IMR-90 (cell line): ENCODE results near the gene SLCO1B1. TPM values are rescaled to one million over a fixed set of nuclear protein-coding genes. Genes with fewer than 3 reads are reported as not detected.

Experiments
- ATAC-seq: fragments of 200-7000 bp; cut with Tn5 transposase; 2 replicates; pipeline ENCODE4 v1.9.1; 2020; ENCODE audit warnings: low read depth, mild to moderate bottlenecking, moderate library complexity
- BruUV-seq: library from RNA; stranded (reverse); fragments of 400-500 nt; replicated peaks from 2 replicates; lab custom pipeline; 2021; lab: Mats Ljungman, UMichigan
- CTCF ChIA-PET: fragments of 300-600 bp; formaldehyde crosslinking; extraction: SDS; loops from one replicate; lab custom pipeline; 2021; ENCODE audit warnings: antibody characterized with exemption; lab: Yijun Ruan, JAX
- POLR2A ChIA-PET: fragments of 300-600 bp; sonication (Branson Sonifier 250); formaldehyde crosslinking; loops from one replicate; lab custom pipeline; 2022; ENCODE audit warnings: antibody characterized with exemption; ENCODE audit not compliant: unreplicated experiment; lab: Charles Lee
- DNase-seq: peaks from one replicate; pipeline ENCODE4 v3.0.0; 2013
- H2AFZ ChIP-seq: replicated peaks from 2 replicates; pipeline ENCODE3; 2013; ENCODE audit warnings: low read length, mild to moderate bottlenecking; ENCODE audit not compliant: poor library complexity
- H2AK5ac ChIP-seq: 2 replicates; pipeline ENCODE4 v1.6.1; 2013; ENCODE audit warnings: low read depth, low read length, inconsistent platforms
- H2AK9ac ChIP-seq: replicated peaks from 2 replicates; pipeline ENCODE3; 2013; ENCODE audit warnings: mild to moderate bottlenecking, low read depth, low read length, moderate library complexity; ENCODE audit not compliant: poor library complexity
- H2BK120ac ChIP-seq: 2 replicates; pipeline ENCODE4 v1.6.1; 2013; ENCODE audit warnings: low read depth, low read length, inconsistent platforms
- H2BK15ac ChIP-seq: 3 replicates; pipeline ENCODE4 v1.6.1; 2013; ENCODE audit warnings: low read depth, low read length, inconsistent platforms
- H2BK20ac ChIP-seq: 2 replicates; pipeline ENCODE4 v1.6.1; 2013; ENCODE audit warnings: low read depth, mild to moderate bottlenecking, inconsistent platforms, low read length, moderate library complexity
- H2BK5ac ChIP-seq: 2 replicates; pipeline ENCODE4 v1.6.1; 2013; ENCODE audit warnings: mild to moderate bottlenecking, low read depth, low read length, inconsistent platforms; ENCODE audit not compliant: poor library complexity, severe bottlenecking
- H3K14ac ChIP-seq: replicated peaks from 2 replicates; pipeline ENCODE4 v1.6.1; 2013; ENCODE audit warnings: low read depth, low read length, inconsistent platforms
- H3K18ac ChIP-seq: 2 replicates; pipeline ENCODE4 v1.6.1; 2013; ENCODE audit warnings: low read depth, low read length, control low read depth
- H3K23ac ChIP-seq: 2 replicates; pipeline ENCODE4 v1.6.1; 2013; ENCODE audit warnings: low read depth, low read length, inconsistent platforms
- H3K27ac ChIP-seq: 2 replicates; pipeline ENCODE4 v1.5.1; 2013; ENCODE audit warnings: mild to moderate bottlenecking, control low read depth, low read length; ENCODE audit not compliant: insufficient read depth
- H3K27me3 ChIP-seq: 2 replicates; pipeline ENCODE4 v1.6.1; 2013; ENCODE audit warnings: low read length; ENCODE audit not compliant: control insufficient read depth, insufficient read depth
- H3K36me3 ChIP-seq: 2 replicates; pipeline ENCODE4 v1.6.1; 2013; ENCODE audit warnings: low read length, mixed read lengths; ENCODE audit not compliant: control insufficient read depth, insufficient read depth
- H3K4ac ChIP-seq: 2 replicates; pipeline ENCODE4 v1.6.1; 2013; ENCODE audit warnings: low read depth, low read length, inconsistent platforms
- H3K4me1 ChIP-seq: 2 replicates; pipeline ENCODE4 v1.6.1; 2013; ENCODE audit warnings: low read length, mixed read lengths; ENCODE audit not compliant: control insufficient read depth, insufficient read depth
- H3K4me2 ChIP-seq: 2 replicates; pipeline ENCODE4 v1.6.1; 2013; ENCODE audit warnings: low read depth, mild to moderate bottlenecking, control low read depth, low read length, moderate library complexity
- H3K4me3 ChIP-seq: 2 replicates; pipeline ENCODE4 v1.5.1; 2013; ENCODE audit warnings: low read depth, mild to moderate bottlenecking, control low read depth, low read length, moderate library complexity; ENCODE audit not compliant: insufficient read depth
- H3K56ac ChIP-seq: 2 replicates; pipeline ENCODE4 v1.6.1; 2013; ENCODE audit warnings: low read length, inconsistent platforms; ENCODE audit not compliant: insufficient read depth; ENCODE audit errors: extremely low read depth
- H3K79me1 ChIP-seq, 2 experiments: 2 replicates each; pipeline ENCODE4 v1.6.1; 2013; ENCODE audit warnings: low read length in 2 of 2, inconsistent platforms in 1 of 2, low read depth in 1 of 2
- H3K9ac ChIP-seq: 2 replicates; pipeline ENCODE4 v1.6.1; 2013; ENCODE audit warnings: low read depth, low read length, control low read depth
- H3K9me1 ChIP-seq: 2 replicates; pipeline ENCODE4 v1.6.1; 2013; ENCODE audit warnings: low read length, inconsistent platforms; ENCODE audit not compliant: insufficient read depth
- H3K9me3 ChIP-seq: 2 replicates; pipeline ENCODE4 v1.6.1; 2013; ENCODE audit warnings: low read length; ENCODE audit not compliant: control insufficient read depth, insufficient read depth
- H4K20me1 ChIP-seq: 2 replicates; pipeline ENCODE4 v1.6.1; 2013; ENCODE audit warnings: low read length, inconsistent platforms; ENCODE audit not compliant: insufficient read depth
- H4K5ac ChIP-seq: 2 replicates; pipeline ENCODE4 v1.6.1; 2013; ENCODE audit warnings: mild to moderate bottlenecking, low read depth, low read length, control low read depth
- H4K8ac ChIP-seq, 2 experiments: 2 replicates each; pipeline ENCODE4 v1.6.1; 2013; ENCODE audit warnings: low read depth in 2 of 2, low read length in 2 of 2, control low read depth in 1 of 2, inconsistent platforms in 1 of 2
- H4K91ac ChIP-seq: 2 replicates; pipeline ENCODE4 v1.6.1; 2013; ENCODE audit warnings: low read depth, low read length, inconsistent platforms; ENCODE audit not compliant: insufficient read depth
- CEBPB ChIP-seq: IDR thresholded peaks from 2 replicates; pipeline ENCODE4 v1.6.1; 2012; ENCODE audit warnings: low read depth, low read length, improper control_type of control experiment
- MAFK ChIP-seq: IDR thresholded peaks from 2 replicates; pipeline ENCODE4 v1.6.1; 2012; ENCODE audit warnings: low read depth, low read length, improper control_type of control experiment
- WGBS, 2 experiments: methylation state at CpG; one replicate each; pipeline versions ENCODE4 v1.1.5 to v1.1.7; 2013; ENCODE audit warnings: missing lambda C conversion rate in 2 of 2; ENCODE audit not compliant: insufficient read length in 1 of 2; ENCODE audit errors: extremely low coverage in 2 of 2; 5-methylcytosine and 5-hydroxymethylcytosine counted together
- dilution Hi-C: fragments of 300-500 bp; cut with HindIII; formaldehyde crosslinking; loops from one replicate; pipeline ENCODE4 v1.14.3; 2018; ENCODE audit warnings: low sequenced_read_pairs; ENCODE audit not compliant: unreplicated experiment
- in situ Hi-C: fragments of 300-500 bp; cut with MboI; formaldehyde crosslinking; loops from 3 replicates; pipeline ENCODE4 v1.14.3; 2019; ENCODE audit warnings: low sequenced_read_pairs, inconsistent platforms, mixed read lengths
- intact Hi-C: fragments of 100-400 bp; cut with micrococcal nuclease; formaldehyde crosslinking; loops from 2 replicates; pipeline ENCODE4 v1.10.0; 2022
- polyA plus RNA-seq, 3 experiments: library from polyadenylated mRNA; depleted of rRNA; stranded (reverse); fragments of >200 nt; gene quantifications; 2 replicates each; pipeline ENCODE4 v1.2.3, GENCODE V29; 2012; ENCODE audit warnings: low replicate concordance in 1 of 3
- total RNA-seq: library from RNA; depleted of rRNA; stranded (reverse); fragments of >200 nt; gene quantifications from 2 replicates; pipeline ENCODE4 v1.2.3, GENCODE V29; 2012

SLCO1B1 gene
- total and polyA plus RNA-seq, 2 of the 4 experiments (the other 2 are of a cell fraction): not detected

DNA sequence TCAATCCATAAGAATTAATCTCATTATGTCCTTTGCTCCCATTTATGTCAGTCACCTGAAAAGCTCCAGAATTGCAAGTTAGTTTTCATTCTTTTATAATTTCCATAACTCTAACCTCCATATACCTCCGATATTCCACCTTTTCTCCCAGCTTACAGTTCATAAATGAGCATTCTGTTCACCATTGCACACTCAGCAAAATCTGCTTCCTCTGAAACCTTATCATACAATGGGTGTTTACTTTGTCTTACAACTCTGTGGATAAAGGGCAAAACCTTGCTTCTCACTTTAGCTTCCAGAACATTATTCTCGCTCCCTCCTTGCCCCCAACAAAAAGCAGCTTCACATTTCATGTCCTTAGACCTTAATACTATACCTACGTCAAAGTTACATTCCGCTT, 19.3 kb upstream of the SLCO1B1 start:
- no peaks in the 10 kb centered on the region for H3K4me1 ChIP-seq
- no peaks in the 10 kb centered on the region for H3K36me3 ChIP-seq
- no TSS peak for BruUV-seq
- POLR2A ChIA-PET: no interaction called here
- H3K4me3 ChIP-seq: no peak overlapping the region
- H2AFZ ChIP-seq: no peak overlapping the region
- no peak for DNase-seq
- no peaks in the 10 kb centered on the region for H3K79me1 ChIP-seq
- H3K4me2 ChIP-seq: no peak overlapping the region
- intact Hi-C loops (no loop called here), in situ Hi-C loops (no loop called here), dilution Hi-C loops (no loop called here)
- no peak overlapping the region for H3K27ac ChIP-seq
- ATAC-seq: no peak
- no peak overlapping the region for H4K8ac ChIP-seq
- TF ChIP-seq CEBPB: no peak
- TF ChIP-seq MAFK: peak; percentile 52
- no peaks in the 10 kb centered on the region for H4K20me1 ChIP-seq
- no peaks in the 10 kb centered on the region for H3K27me3 ChIP-seq
- H3K56ac ChIP-seq: no peak overlapping the region
- no peak overlapping the region for H4K5ac ChIP-seq
- H2AK5ac ChIP-seq: no peak overlapping the region
- no peak overlapping the region for H2AK9ac ChIP-seq
- H4K91ac ChIP-seq: no peak overlapping the region
- no peak overlapping the region for H2BK20ac ChIP-seq
- no peak overlapping the region for H3K23ac ChIP-seq
- CTCF ChIA-PET: no interaction called here
- no peaks in the 10 kb centered on the region for H3K9me1 ChIP-seq
- no peak overlapping the region for H3K18ac ChIP-seq
- H3K4ac ChIP-seq: no peak overlapping the region
- H3K14ac ChIP-seq: no peak overlapping the region
- H3K9ac ChIP-seq: no peak overlapping the region
- H2BK120ac ChIP-seq: no peak overlapping the region
- no CpG with 5 or more reads among the region's 4 CpGs for WGBS, 2 experiments
- H2BK15ac ChIP-seq: no peak overlapping the region
- no peak overlapping the region for H2BK5ac ChIP-seq
- peaks cover 6% of the 10 kb centered on the region for H3K9me3 ChIP-seq
